SK-N-SH (cell line): Measurements from ENCODE around the gene HEY2. TPM values are rescaled to one million over a fixed set of nuclear protein-coding genes. Genes with fewer than 3 reads are reported as not detected.

Experiments used
- CTCF ChIA-PET: fragments of 300-600, 350-600 bp; formaldehyde crosslinking; extraction: SDS; loops from one replicate; lab custom pipeline; 2021; lab: Yijun Ruan, JAX
- POLR2A ChIA-PET: fragments of 350-600 bp; sonication (Branson Sonifier 250); formaldehyde crosslinking; extraction: SDS; loops from one replicate; lab custom pipeline; 2020; ENCODE audit warnings: antibody characterized with exemption, inconsistent platforms; lab: Yijun Ruan, JAX
- DNase-seq: peaks from one replicate; pipeline ENCODE4 v3.0.0; 2012
- H2AFZ ChIP-seq: fragments of 200-600 bp; sonication (generic); 2 replicates; pipeline ENCODE4 v1.8.1; 2016; ENCODE audit warnings: antibody characterized with exemption, mild to moderate bottlenecking, low read depth
- H3F3A ChIP-seq: fragments of 200-600 bp; sonication (generic); replicated peaks from 2 replicates; pipeline ENCODE3; 2016; ENCODE audit warnings: antibody characterized with exemption, mild to moderate bottlenecking; ENCODE audit not compliant: insufficient read depth
- H3K27ac ChIP-seq, 2 experiments: fragments of 200-500 bp in 1 of 2; fragments of 200-600 bp in 1 of 2; sonication (Bioruptor generic) in 1 of 2; sonication (generic), shearing (Covaris generic) in 1 of 2; 2 replicates each; pipeline versions ENCODE4 v1.5.1 to v1.6.1; 2014 to 2016; ENCODE audit warnings: low read depth in 2 of 2, inconsistent platforms in 1 of 2, low read length in 1 of 2, mild to moderate bottlenecking in 1 of 2, mixed read lengths in 1 of 2
- H3K27me3 ChIP-seq: fragments of 200-600 bp; sonication (generic), shearing (Covaris generic); 2 replicates; pipeline ENCODE4 v1.6.1; 2016; ENCODE audit warnings: mixed run types; ENCODE audit not compliant: insufficient read depth
- H3K36me3 ChIP-seq, 2 experiments: fragments of 200-500 bp in 1 of 2; fragments of 200-600 bp in 1 of 2; sonication (Bioruptor generic) in 1 of 2; sonication (generic) in 1 of 2; replicated peaks in 1 of 2; 2 replicates each; pipeline versions ENCODE3 to v1.5.1; 2014 to 2016; ENCODE audit warnings: low read length in 1 of 2, mild to moderate bottlenecking in 1 of 2; ENCODE audit not compliant: insufficient read depth in 2 of 2, control insufficient read depth in 1 of 2
- H3K4me1 ChIP-seq, 2 experiments: fragments of 200-500 bp in 1 of 2; fragments of 200-600 bp in 1 of 2; sonication (Bioruptor generic) in 1 of 2; sonication (generic), shearing (Covaris generic) in 1 of 2; 2 replicates each; pipeline versions ENCODE4 v1.5.1 to v1.6.1; 2014 to 2016; ENCODE audit warnings: low read depth in 1 of 2, low read length in 1 of 2, mixed run types in 1 of 2; ENCODE audit not compliant: insufficient read depth in 2 of 2, control insufficient read depth in 1 of 2
- H3K4me2 ChIP-seq: fragments of 200-600 bp; sonication (generic), shearing (Covaris generic); 2 replicates; pipeline ENCODE4 v1.6.1; 2017; ENCODE audit warnings: mixed run types
- H3K4me3 ChIP-seq, 2 experiments: fragments of 200-500 bp in 1 of 2; fragments of 200-600 bp in 1 of 2; sonication (Bioruptor generic) in 1 of 2; sonication (generic), shearing (Covaris generic) in 1 of 2; 2 replicates each; pipeline versions ENCODE4 v1.5.1 to v1.8.1; 2014 to 2016; ENCODE audit warnings: low read depth in 2 of 2, inconsistent platforms in 1 of 2, low read length in 1 of 2, mild to moderate bottlenecking in 1 of 2, mixed read lengths in 1 of 2, moderate library complexity in 1 of 2
- H3K79me2 ChIP-seq: fragments of 200-600 bp; sonication (generic); 2 replicates; pipeline ENCODE4 v1.8.1; 2017; ENCODE audit warnings: mild to moderate bottlenecking; ENCODE audit not compliant: insufficient read depth
- H3K9ac ChIP-seq: fragments of 200-600 bp; sonication (generic); 2 replicates; pipeline ENCODE4 v1.6.1; 2017; ENCODE audit warnings: mixed run types
- H3K9me2 ChIP-seq: fragments of 200-600 bp; sonication (generic); 2 replicates; pipeline ENCODE4 v1.6.1; 2017; ENCODE audit warnings: mixed run types
- H3K9me3 ChIP-seq: fragments of 200-600 bp; sonication (generic); 2 replicates; pipeline ENCODE4 v1.6.1; 2017; ENCODE audit warnings: mixed run types, mild to moderate bottlenecking, moderate library complexity
- H4K20me1 ChIP-seq: fragments of 200-600 bp; sonication (generic); 2 replicates; pipeline ENCODE4 v1.6.1; 2017; ENCODE audit warnings: mild to moderate bottlenecking, mixed run types; ENCODE audit not compliant: insufficient read depth
- ELF1 ChIP-seq: IDR thresholded peaks from 2 replicates; pipeline ENCODE4 v1.4.0; 2012
- EP300 ChIP-seq, 2 experiments: IDR thresholded peaks; 2 replicates each; pipeline versions ENCODE4 v1.4.0 to v1.6.1; 2012; ENCODE audit warnings: borderline replicate concordance in 1 of 2, low read depth in 1 of 2, low read length in 1 of 2
- GABPA ChIP-seq: IDR thresholded peaks from 2 replicates; pipeline ENCODE4 v1.4.0; 2012; ENCODE audit warnings: low read depth, mild to moderate bottlenecking
- GATA2 ChIP-seq: sonication (generic); formaldehyde crosslinking; IDR thresholded peaks from 2 replicates; pipeline ENCODE4 v1.5.0; 2020; ENCODE audit warnings: mild to moderate bottlenecking, missing genetic modification reagents
- JUND ChIP-seq: IDR thresholded peaks from 2 replicates; pipeline ENCODE4 v1.4.0; 2012
- MEF2A ChIP-seq: IDR thresholded peaks from 2 replicates; pipeline ENCODE4 v1.4.0; 2012; ENCODE audit warnings: low read depth, borderline replicate concordance
- MXI1 ChIP-seq: IDR thresholded peaks from 2 replicates; pipeline ENCODE4 v1.6.1; 2012; ENCODE audit warnings: mild to moderate bottlenecking, low read depth, low read length, improper control_type of control experiment
- NFIC ChIP-seq: IDR thresholded peaks from 2 replicates; pipeline ENCODE4 v1.4.0; 2012; ENCODE audit warnings: borderline replicate concordance
- RCOR1 ChIP-seq: fragments of 150-350 bp; IDR thresholded peaks from 2 replicates; pipeline ENCODE4 v1.6.1; 2017; ENCODE audit warnings: antibody characterized with exemption, low read length
- RFX5 ChIP-seq: IDR thresholded peaks from 2 replicates; pipeline ENCODE4 v1.6.1; 2012; ENCODE audit warnings: mild to moderate bottlenecking, improper control_type of control experiment, low read length
- SMC3 ChIP-seq: IDR thresholded peaks from 2 replicates; pipeline ENCODE4 v1.6.1; 2012; ENCODE audit warnings: low read depth, low read length, improper control_type of control experiment
- TEAD4 ChIP-seq: IDR thresholded peaks from 2 replicates; pipeline ENCODE4 v1.4.0; 2012; ENCODE audit warnings: mild to moderate bottlenecking, borderline replicate concordance; ENCODE audit not compliant: insufficient read depth
- USF1 ChIP-seq: IDR thresholded peaks from 2 replicates; pipeline ENCODE4 v1.4.0; 2012; ENCODE audit warnings: low read depth, borderline replicate concordance
- USF2 ChIP-seq: fragments of 150-350 bp; IDR thresholded peaks from 2 replicates; pipeline ENCODE4 v1.6.1; 2017; ENCODE audit warnings: antibody characterized with exemption, low read length, low read depth, borderline replicate concordance
- YY1 ChIP-seq: IDR thresholded peaks from 2 replicates; pipeline ENCODE4 v1.4.0; 2012; ENCODE audit warnings: low read depth, mild to moderate bottlenecking
- ZBTB33 ChIP-seq: IDR thresholded peaks from 2 replicates; pipeline ENCODE4 v1.4.0; 2012; ENCODE audit warnings: low read depth, borderline replicate concordance
- WGBS: methylation state at CpG from one replicate; pipeline ENCODE4 v1.1.6; 2017; ENCODE audit warnings: low lambda C conversion rate; 5-methylcytosine and 5-hydroxymethylcytosine counted together
- polyA plus RNA-seq, 3 experiments: library from polyadenylated mRNA; depleted of rRNA; stranded (reverse); fragments of >200 nt; gene quantifications; 2 replicates each; pipeline ENCODE4 v1.2.3, GENCODE V29; 2012
- TF ChIP-seq, protein P1 (sequence below): IDR thresholded peaks from 2 replicates; pipeline ENCODE4 v1.6.1; 2012; ENCODE audit warnings: mild to moderate bottlenecking, low read depth, low read length, moderate library complexity

Gene HEY2
- polyA plus RNA-seq, 1 of the 3 experiments (the other 2 are of a cell fraction): not detected

- H3K9ac ChIP-seq: no peak overlapping the region
- no peaks in the 10 kb centered on the region for H3K27me3 ChIP-seq
- peaks cover 30 to 32% of the 10 kb centered on the region in 2 experiments for H3K4me1 ChIP-seq
- H3K4me2 ChIP-seq: no peak overlapping the region
- 100% methylated on average over 3 of the region's 3 CpGs for WGBS
- peaks cover 7 to 15% of the 10 kb centered on the region in 2 experiments for H3K36me3 ChIP-seq
- no peak overlapping the region for H3K27ac ChIP-seq
- no peak for TF ChIP-seq GATA2
- TF ChIP-seq MEF2A: no peak
- TF ChIP-seq GABPA: no peak
- TF ChIP-seq USF2: no peak
- TF ChIP-seq USF1: no peak
- peaks cover 30% of the 10 kb centered on the region for H3F3A ChIP-seq
- ChIA-PET CTCF (interaction anchor here (1.1 to 1.9 kb wide), 2 partner anchors 13 to 177 kb away, joined by 3 to 8 read pairs; no protein-coding TSS in a partner anchor), POLR2A (no interaction called here)
- H3K4me3 ChIP-seq: no peak overlapping the region
- H2AFZ ChIP-seq: no peak overlapping the region
- no peak for DNase-seq
- no peaks in the 10 kb centered on the region for H4K20me1 ChIP-seq
- H3K79me2 ChIP-seq: peaks cover 50% of the 10 kb centered on the region
- no peaks in the 10 kb centered on the region for H3K9me3 ChIP-seq
- no peaks in the 10 kb centered on the region for H3K9me2 ChIP-seq
Observed at GRCh38 chr6:125797120-125797885, 47.9 kb downstream of the HEY2 start.

DNA sequence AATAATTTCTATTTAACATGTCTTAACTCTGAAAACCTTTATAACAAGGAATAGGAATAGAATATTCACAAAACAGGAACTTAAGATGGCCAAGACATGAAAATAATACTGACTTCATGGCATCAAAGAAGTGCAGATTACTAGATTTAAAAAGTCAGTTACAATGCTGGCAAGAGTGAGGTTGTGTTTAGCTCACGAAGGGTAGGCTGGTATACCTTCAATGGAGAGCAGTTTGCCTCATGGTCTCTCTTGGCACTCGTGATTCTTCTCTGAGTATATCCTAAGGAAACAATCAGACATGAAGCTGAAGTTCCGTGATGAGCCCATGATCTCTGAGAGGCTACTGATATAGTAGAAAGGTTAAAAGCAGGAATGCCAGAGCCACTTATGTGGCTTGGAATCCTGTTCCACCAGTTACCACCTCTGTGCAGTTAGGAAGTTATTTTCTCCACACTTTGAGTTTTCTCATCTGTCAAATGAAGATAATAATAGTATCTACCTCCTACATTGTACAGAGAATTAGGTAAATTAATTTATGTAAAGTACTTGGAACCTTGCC lies 48.5 kb downstream of the HEY2 start:
- Histone ChIP-seq H4K20me1 (no peaks in the 10 kb centered on the region), H3K9me2 (no peaks in the 10 kb centered on the region), H3K4me3 (no peak overlapping the region), H3K36me3 (peaks cover 7 to 17% of the 10 kb centered on the region in 2 experiments), H3K27me3 (no peaks in the 10 kb centered on the region), H3K27ac (no peak overlapping the region), H3K4me1 (peaks cover 26 to 30% of the 10 kb centered on the region in 2 experiments), H2AFZ (no peak overlapping the region), H3F3A (peaks cover 23% of the 10 kb centered on the region), H3K79me2 (peaks cover 47% of the 10 kb centered on the region), H3K4me2 (no peak overlapping the region), H3K9ac (no peak overlapping the region), H3K9me3 (no peaks in the 10 kb centered on the region)
- ChIA-PET POLR2A (no interaction called here), CTCF (interaction anchor here (1.9 kb wide), 1 partner anchor 13 kb away, joined by 8 read pairs; no protein-coding TSS in a partner anchor)
- DNase-seq: no peak
- TF ChIP-seq GATA2 (no peak), TEAD4 (no peak), GABPA (no peak), RFX5 (no peak), ZBTB33 (no peak), RCOR1 (no peak), JUND (no peak), EP300 (IDR thresholded peaks at IDR 0.05; ENCODE audit: borderline replicate concordance in 1 of 2, low read depth in 1 of 2, low read length in 1 of 2) (no peak), SMC3 (no peak), ELF1 (no peak), NFIC (no peak), MEF2A (no peak), YY1 (no peak), MXI1 (no peak)
- TF ChIP-seq, protein P1, sequence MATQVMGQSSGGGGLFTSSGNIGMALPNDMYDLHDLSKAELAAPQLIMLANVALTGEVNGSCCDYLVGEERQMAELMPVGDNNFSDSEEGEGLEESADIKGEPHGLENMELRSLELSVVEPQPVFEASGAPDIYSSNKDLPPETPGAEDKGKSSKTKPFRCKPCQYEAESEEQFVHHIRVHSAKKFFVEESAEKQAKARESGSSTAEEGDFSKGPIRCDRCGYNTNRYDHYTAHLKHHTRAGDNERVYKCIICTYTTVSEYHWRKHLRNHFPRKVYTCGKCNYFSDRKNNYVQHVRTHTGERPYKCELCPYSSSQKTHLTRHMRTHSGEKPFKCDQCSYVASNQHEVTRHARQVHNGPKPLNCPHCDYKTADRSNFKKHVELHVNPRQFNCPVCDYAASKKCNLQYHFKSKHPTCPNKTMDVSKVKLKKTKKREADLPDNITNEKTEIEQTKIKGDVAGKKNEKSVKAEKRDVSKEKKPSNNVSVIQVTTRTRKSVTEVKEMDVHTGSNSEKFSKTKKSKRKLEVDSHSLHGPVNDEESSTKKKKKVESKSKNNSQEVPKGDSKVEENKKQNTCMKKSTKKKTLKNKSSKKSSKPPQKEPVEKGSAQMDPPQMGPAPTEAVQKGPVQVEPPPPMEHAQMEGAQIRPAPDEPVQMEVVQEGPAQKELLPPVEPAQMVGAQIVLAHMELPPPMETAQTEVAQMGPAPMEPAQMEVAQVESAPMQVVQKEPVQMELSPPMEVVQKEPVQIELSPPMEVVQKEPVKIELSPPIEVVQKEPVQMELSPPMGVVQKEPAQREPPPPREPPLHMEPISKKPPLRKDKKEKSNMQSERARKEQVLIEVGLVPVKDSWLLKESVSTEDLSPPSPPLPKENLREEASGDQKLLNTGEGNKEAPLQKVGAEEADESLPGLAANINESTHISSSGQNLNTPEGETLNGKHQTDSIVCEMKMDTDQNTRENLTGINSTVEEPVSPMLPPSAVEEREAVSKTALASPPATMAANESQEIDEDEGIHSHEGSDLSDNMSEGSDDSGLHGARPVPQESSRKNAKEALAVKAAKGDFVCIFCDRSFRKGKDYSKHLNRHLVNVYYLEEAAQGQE: no peak
- 86% methylated on average over 3 of the region's 3 CpGs for WGBS
